Caco-2 (cell line): Measurements from ENCODE around the gene TTLL5. TPM values are rescaled to one million over a fixed set of nuclear protein-coding genes. Genes with fewer than 3 reads are reported as not detected.

Source experiments
- BruUV-seq: library from RNA; stranded (reverse); fragments of 400-500 nt; replicated peaks from 2 replicates; lab custom pipeline; 2021; lab: Mats Ljungman, UMichigan
- CTCF ChIA-PET: fragments of 300-600 bp; sonication (Branson Sonifier 250); formaldehyde crosslinking; loops from one replicate; lab custom pipeline; 2022; ENCODE audit warnings: antibody characterized with exemption; lab: Charles Lee
- POLR2A ChIA-PET: fragments of 300-600 bp; sonication (Branson Sonifier 250); formaldehyde crosslinking; loops from one replicate; lab custom pipeline; 2022; ENCODE audit warnings: antibody characterized with exemption; lab: Charles Lee
- DNase-seq, 2 experiments: peaks; one replicate each; pipeline versions ENCODE4 v3.0.0 to v3.0.0-alpha.2; 2020 to 2022
- H3K27me3 ChIP-seq: replicated peaks from 2 replicates; pipeline ENCODE4 v1.6.0; 2011; ENCODE audit warnings: low read length; ENCODE audit not compliant: control insufficient read depth, insufficient read depth
- H3K36me3 ChIP-seq: 2 replicates; pipeline ENCODE4 v1.5.1; 2011; ENCODE audit warnings: low read length; ENCODE audit not compliant: control insufficient read depth, insufficient read depth
- H3K4me1 ChIP-seq: fragments of 250-450 bp; sonication (Bioruptor Pico); 2 replicates; pipeline ENCODE4 v1.5.1; 2020; ENCODE audit warnings: mild to moderate bottlenecking
- H3K4me3 ChIP-seq: 2 replicates; pipeline ENCODE4 v1.5.1; 2011; ENCODE audit warnings: low read depth, mild to moderate bottlenecking, control low read depth, low read length
- H3K9me3 ChIP-seq: fragments of 250-450 bp; sonication (Bioruptor Pico); 2 replicates; pipeline ENCODE4 v1.5.1; 2020; ENCODE audit warnings: mild to moderate bottlenecking, moderate library complexity
- H3K27ac Mint-ChIP-seq: one replicate; pipeline ENCODE4 v1.8.0; 2022; ENCODE audit warnings: mixed read lengths; ENCODE audit not compliant: unreplicated experiment
- H3K27me3 Mint-ChIP-seq: one replicate; pipeline ENCODE4 v1.8.0; 2022; ENCODE audit warnings: mixed read lengths; ENCODE audit not compliant: insufficient read depth, unreplicated experiment
- H3K36me3 Mint-ChIP-seq: one replicate; pipeline ENCODE4 v1.8.0; 2022; ENCODE audit warnings: mild to moderate bottlenecking, mixed read lengths; ENCODE audit not compliant: insufficient read depth, unreplicated experiment
- H3K4me1 Mint-ChIP-seq: one replicate; pipeline ENCODE4 v1.8.0; 2022; ENCODE audit warnings: low read depth, mixed read lengths; ENCODE audit not compliant: unreplicated experiment
- H3K4me3 Mint-ChIP-seq: one replicate; pipeline ENCODE4 v1.8.0; 2022; ENCODE audit warnings: mild to moderate bottlenecking, moderate library complexity, mixed read lengths; ENCODE audit not compliant: unreplicated experiment
- H3K9me3 Mint-ChIP-seq: one replicate; pipeline ENCODE4 v1.8.0; 2022; ENCODE audit warnings: mixed read lengths; ENCODE audit not compliant: unreplicated experiment
- CTCF ChIP-seq, 2 experiments: fragments of 200-600 bp in 1 of 2; IDR thresholded peaks; 1 replicate in 1 of 2; 2 replicates in 1 of 2; pipeline versions ENCODE4 v1.5.1 to v1.8.0; 2011 to 2022; ENCODE audit warnings: antibody characterized with exemption in 1 of 2, control low read depth in 1 of 2, inconsistent platforms in 1 of 2, low read depth in 1 of 2, low read length in 1 of 2, mild to moderate bottlenecking in 1 of 2, moderate library complexity in 1 of 2; ENCODE audit not compliant: insufficient read depth in 1 of 2, severe bottlenecking in 1 of 2, unreplicated experiment in 1 of 2
- intact Hi-C: fragments of 100-400 bp; cut with micrococcal nuclease; formaldehyde crosslinking; loops from one replicate; pipeline ENCODE4 v1.10.0; 2022; ENCODE audit not compliant: unreplicated experiment
- total RNA-seq: library from RNA; stranded (reverse); gene quantifications from 2 replicates; pipeline ENCODE4 v1.2.3, GENCODE V29; 2022

The TTLL5 gene
- total RNA-seq, 1 experiment from 2014 or later, result 38.2 TPM

- Mint-ChIP-seq H3K4me1 (no peaks in the 10 kb centered on the region), H3K9me3 (no peaks in the 10 kb centered on the region), H3K27ac (no peak overlapping the region), H3K27me3 (no peaks in the 10 kb centered on the region), H3K36me3 (peaks cover 5% of the 10 kb centered on the region), H3K4me3 (no peak overlapping the region)
- Histone ChIP-seq H3K27me3 (no peaks in the 10 kb centered on the region), H3K36me3 (no peaks in the 10 kb centered on the region; the same call in 1 of the 2 replicates), H3K9me3 (no peaks in the 10 kb centered on the region), H3K4me1 (no peaks in the 10 kb centered on the region), H3K4me3 (no peak overlapping the region)
- BruUV-seq, result no TSS peak
- no peak for DNase-seq
- TF ChIP-seq CTCF (IDR thresholded peaks at IDR 0.05; ENCODE audit: insufficient read depth in 1 of 2, low read depth in 1 of 2, low read length in 1 of 2, severe bottlenecking in 1 of 2, unreplicated experiment in 1 of 2), result no peak
- POLR2A ChIA-PET, result no interaction called here
- CTCF ChIA-PET, result no interaction called here
- intact Hi-C loops, result no loop called here
Measured at GRCh38 chr14:75724414-75725204, 63.6 kb downstream of the TTLL5 start.

- H3K27me3 Mint-ChIP-seq, result no peaks in the 10 kb centered on the region
- no peaks in the 10 kb centered on the region for H3K4me1 ChIP-seq
- no peaks in the 10 kb centered on the region for H3K9me3 Mint-ChIP-seq
- POLR2A ChIA-PET, result no interaction called here
- no peak for DNase-seq
- intact Hi-C loops, result no loop called here
- H3K36me3 Mint-ChIP-seq, result peaks cover 5% of the 10 kb centered on the region
- H3K4me1 Mint-ChIP-seq, result no peaks in the 10 kb centered on the region
- no peak for TF ChIP-seq CTCF (IDR thresholded peaks at IDR 0.05; ENCODE audit: insufficient read depth in 1 of 2, low read depth in 1 of 2, low read length in 1 of 2, severe bottlenecking in 1 of 2, unreplicated experiment in 1 of 2)
- no peak overlapping the region for H3K27ac Mint-ChIP-seq
- no peak overlapping the region for H3K4me3 ChIP-seq
- CTCF ChIA-PET, result no interaction called here
- no peaks in the 10 kb centered on the region; the same call in 1 of the 2 replicates for H3K36me3 ChIP-seq
- no TSS peak for BruUV-seq
- H3K4me3 Mint-ChIP-seq, result no peak overlapping the region
- H3K9me3 ChIP-seq, result no peaks in the 10 kb centered on the region
- H3K27me3 ChIP-seq, result no peaks in the 10 kb centered on the region
Measured at GRCh38 chr14:75725481-75725880, 64.4 kb downstream of the TTLL5 start.

GRCh38 chr14:75726321-75726720 lies 65.3 kb downstream of the TTLL5 start:
- no peaks in the 10 kb centered on the region for H3K4me1 Mint-ChIP-seq
- no peaks in the 10 kb centered on the region for H3K9me3 Mint-ChIP-seq
- no peak for DNase-seq
- ChIA-PET CTCF (no interaction called here), POLR2A (no interaction called here)
- no peaks in the 10 kb centered on the region for H3K4me1 ChIP-seq
- H3K4me3 Mint-ChIP-seq, result no peak overlapping the region
- no peak overlapping the region for H3K27ac Mint-ChIP-seq
- H3K27me3 ChIP-seq, result no peaks in the 10 kb centered on the region
- TF ChIP-seq CTCF (IDR thresholded peaks at IDR 0.05; ENCODE audit: insufficient read depth in 1 of 2, low read depth in 1 of 2, low read length in 1 of 2, severe bottlenecking in 1 of 2, unreplicated experiment in 1 of 2), result no peak
- H3K27me3 Mint-ChIP-seq, result no peaks in the 10 kb centered on the region
- H3K36me3 ChIP-seq, result no peaks in the 10 kb centered on the region; the same call in 1 of the 2 replicates
- intact Hi-C loops, result no loop called here
- H3K4me3 ChIP-seq, result no peak overlapping the region
- no peaks in the 10 kb centered on the region for H3K9me3 ChIP-seq
- H3K36me3 Mint-ChIP-seq, result peaks cover 5% of the 10 kb centered on the region
- no TSS peak for BruUV-seq
